Spleen (tissue), 11 donors: ENCODE data around the gene GPR82. TPM values are rescaled to one million over a fixed set of nuclear protein-coding genes. Genes with fewer than 3 reads are reported as not detected.

ENCODE experiments used
- DNase-seq: peaks from one replicate; pipeline ENCODE4 v3.0.0-alpha.2; 2020
- H3K27ac ChIP-seq, 8 donors: fragments of 200-600 bp; sonication (generic) in 7 of 8; 1 replicate in 4 of 8; 2 replicates in 4 of 8; pipeline versions ENCODE4 v1.5.0 to v1.8.0; 2016 to 2021; ENCODE audit warnings: inconsistent platforms in 4 of 8, mild to moderate bottlenecking in 4 of 8, moderate library complexity in 1 of 8
- H3K27me3 ChIP-seq, 7 donors: fragments of 200-600 bp; sonication (generic) in 6 of 7; replicated peaks in 1 of 7; 1 replicate in 4 of 7; 2 replicates in 3 of 7; pipeline versions ENCODE4 v1.5.0 to v1.8.0; 2016 to 2021; ENCODE audit warnings: inconsistent platforms in 3 of 7, mild to moderate bottlenecking in 1 of 7
- H3K36me3 ChIP-seq, 6 donors: fragments of 200-600 bp; sonication (generic) in 5 of 6; 1 replicate in 4 of 6; 2 replicates in 2 of 6; pipeline versions ENCODE4 v1.5.0 to v1.8.0; 2016 to 2021; ENCODE audit warnings: inconsistent platforms in 2 of 6
- H3K4me1 ChIP-seq, 6 donors: fragments of 200-600 bp; sonication (generic) in 5 of 6; 1 replicate in 3 of 6; 2 replicates in 3 of 6; pipeline versions ENCODE4 v1.5.0 to v1.8.0; 2016 to 2021; ENCODE audit warnings: inconsistent platforms in 3 of 6
- H3K4me3 ChIP-seq, 8 donors: fragments of 200-600 bp; sonication (generic) in 7 of 8; 1 replicate in 4 of 8; 2 replicates in 4 of 8; pipeline versions ENCODE4 v1.5.0 to v1.8.0; 2016 to 2021; ENCODE audit warnings: inconsistent platforms in 4 of 8, mild to moderate bottlenecking in 4 of 8, moderate library complexity in 2 of 8
- H3K9me3 ChIP-seq, 8 donors: fragments of 200-600 bp; sonication (generic) in 7 of 8; 1 replicate in 4 of 8; 2 replicates in 4 of 8; pipeline versions ENCODE4 v1.5.0 to v1.8.0; 2016 to 2021; ENCODE audit warnings: inconsistent platforms in 4 of 8
- CTCF ChIP-seq, 11 experiments: fragments of 200-600 bp in 7 of 11; fragments of 450-650 bp in 4 of 11; sonication (generic) in 4 of 11; IDR thresholded peaks in 8 of 11; conservative IDR thresholded peaks in 3 of 11; 1 replicate in 7 of 11; 2 replicates in 4 of 11; pipeline versions ENCODE4 v1.4.0 to v1.8.0; 2016 to 2021; ENCODE audit warnings: antibody characterized with exemption in 11 of 11, inconsistent platforms in 4 of 11, mild to moderate bottlenecking in 1 of 11
- POLR2A ChIP-seq, 3 donors: fragments of 450-650 bp; IDR thresholded peaks; one replicate each; pipeline ENCODE4 v1.5.1; 2017; ENCODE audit warnings: antibody characterized with exemption in 3 of 3, mild to moderate bottlenecking in 1 of 3
- POLR2AphosphoS5 ChIP-seq, 3 donors: sonication (generic); formaldehyde crosslinking; IDR thresholded peaks; one replicate each; pipeline ENCODE4 v1.5.1; 2017; ENCODE audit warnings: antibody characterized with exemption in 3 of 3
- WGBS, 5 donors: extraction: QIAGEN DNeasy Blood & Tissue Kit in 3 of 5; methylation state at CpG; one replicate each; pipeline versions ENCODE4 v1.1.5 to v1.1.7; 2013 to 2018; 5-methylcytosine and 5-hydroxymethylcytosine counted together
- intact Hi-C: fragments of 100-400 bp; cut with DNase I; formaldehyde crosslinking; loops from one replicate; pipeline ENCODE4 v1.15.0; 2023; ENCODE audit warnings: low total_unique reads
- polyA plus RNA-seq, 3 donors: library from polyadenylated mRNA; stranded (reverse); fragments of 200-250 nt; gene quantifications; one replicate each; pipeline ENCODE4 v1.2.1, GENCODE V29; 2013
- total RNA-seq, 7 donors: library from RNA; depleted of rRNA in 3 of 7; stranded (reverse); fragments of >200 nt in 3 of 7; fragmentation: NEBNext Ultra II Directional in 4 of 7; extraction: Animal tissue kit (Norgen Biotek cat#: 25700) in 4 of 7; gene quantifications; one replicate each; pipeline versions ENCODE4 v1.1.0 to v1.2.1, GENCODE V29; 2016 to 2021
- donor health status: healthy with polysubstance abuse.
- donor health status: DM: no; HTN: no; CAD: no; lungs with moderate emphysema.
- donor health status: DM: no; HTN: no; CAD: no.
- donor health status: Bipolar disorder and iron deficiency.
- donor health status: healthy.
- donor health status: DM: no; HTN: no; CAD: no.
- donor health status: DM: yes; HTN: yes; CAD: no.

The GPR82 gene
- total and polyA plus RNA-seq, 10 donors = 0.26 to 1.7 (median 0.49) TPM

- intact Hi-C loops = no loop called here
- TF ChIP-seq POLR2AphosphoS5 (IDR thresholded peaks at IDR 0.05) (no peak), CTCF (IDR thresholded peaks at IDR 0.05 in 8 of 11, conservative IDR thresholded peaks at IDR 0.05 in 3 of 11) (no peak), POLR2A (IDR thresholded peaks at IDR 0.05) (no peak)
- Histone ChIP-seq H3K9me3 (no peaks in the 10 kb centered on the region), H3K27me3 (no peaks in the 10 kb centered on the region), H3K4me3 (no peak overlapping the region), H3K27ac (peak overlapping the region in 1 of 8 donors; percentile 85), H3K4me1 (peaks cover 15 to 49% (median 28%) of the 10 kb centered on the region in 6 donors), H3K36me3 (no peaks in the 10 kb centered on the region)
- no peak for DNase-seq
Observed at GRCh38 chrX:41703574-41704029, 20.4 kb upstream of the GPR82 start.

GRCh38 chrX:41705042-41705441 lies 18.9 kb upstream of the GPR82 start:
- Histone ChIP-seq H3K27me3 (no peaks in the 10 kb centered on the region), H3K4me1 (peaks cover 15 to 54% (median 28%) of the 10 kb centered on the region in 6 donors), H3K27ac (peak overlapping the region in 7 of 8 donors; percentile 22 to 85 (median 74)), H3K9me3 (no peaks in the 10 kb centered on the region), H3K4me3 (no peak overlapping the region), H3K36me3 (no peaks in the 10 kb centered on the region)
- intact Hi-C loops = no loop called here
- DNase-seq = no peak
- TF ChIP-seq POLR2AphosphoS5 (IDR thresholded peaks at IDR 0.05) (no peak), POLR2A (IDR thresholded peaks at IDR 0.05) (no peak), CTCF (IDR thresholded peaks at IDR 0.05 in 8 of 11, conservative IDR thresholded peaks at IDR 0.05 in 3 of 11) (no peak)
- 70 to 100% (median 93%) methylated on average over 1 of the region's 1 CpG for WGBS, 5 donors

GRCh38 chrX:41705680-41706374 lies 18.2 kb upstream of the GPR82 start:
- intact Hi-C loops = no loop called here
- no peak overlapping the region for H3K4me3 ChIP-seq
- peak overlapping the region in 7 of 8 donors; percentile 22 to 85 (median 74) for H3K27ac ChIP-seq
- no peaks in the 10 kb centered on the region for H3K36me3 ChIP-seq
- 11 to 36% (median 27%) methylated on average over 3 of the region's 3 CpGs for WGBS, 5 donors
- no peaks in the 10 kb centered on the region for H3K9me3 ChIP-seq
- peaks cover 15 to 54% (median 28%) of the 10 kb centered on the region in 6 donors for H3K4me1 ChIP-seq
- H3K27me3 ChIP-seq = no peaks in the 10 kb centered on the region
- no peak for DNase-seq
- peak in 1 of 3 donors; percentile 32 for TF ChIP-seq POLR2AphosphoS5 (IDR thresholded peaks at IDR 0.05)
- no peak for TF ChIP-seq CTCF (IDR thresholded peaks at IDR 0.05 in 8 of 11, conservative IDR thresholded peaks at IDR 0.05 in 3 of 11)
- no peak for TF ChIP-seq POLR2A (IDR thresholded peaks at IDR 0.05)

- TF ChIP-seq POLR2A (IDR thresholded peaks at IDR 0.05) = no peak
- TF ChIP-seq POLR2AphosphoS5 (IDR thresholded peaks at IDR 0.05) = no peak
- no peak for TF ChIP-seq CTCF (IDR thresholded peaks at IDR 0.05 in 8 of 11, conservative IDR thresholded peaks at IDR 0.05 in 3 of 11)
- intact Hi-C loops = no loop called here
- H3K27me3 ChIP-seq = peaks cover 0 to 6% (median 0%) of the 10 kb centered on the region in 7 donors
- H3K4me3 ChIP-seq = no peak overlapping the region
- peak overlapping the region in 3 of 8 donors; percentile 81 to 85 (median 82) for H3K27ac ChIP-seq
- 37 to 81% (median 62%) methylated on average over 1 of the region's 1 CpG for WGBS, 5 donors
- H3K9me3 ChIP-seq = no peaks in the 10 kb centered on the region
- H3K36me3 ChIP-seq = no peaks in the 10 kb centered on the region
- H3K4me1 ChIP-seq = peaks cover 15 to 54% (median 28%) of the 10 kb centered on the region in 6 donors
- no peak for DNase-seq
Observed at GRCh38 chrX:41707218-41707617, 16.8 kb upstream of the GPR82 start.
